GDM1 (cell line): ENCODE data around the gene SLC22A3.
"Not testable (repeated sequence)": the region's sequence is repeated elsewhere in the genome, so short reads cannot be mapped to it uniquely, and the experiment has no call there.

ENCODE experiments used
- DNase-seq: peaks from one replicate; lab custom pipeline; 2025; lab: John Stamatoyannopoulos, UW

Gene SLC22A3

DNA sequence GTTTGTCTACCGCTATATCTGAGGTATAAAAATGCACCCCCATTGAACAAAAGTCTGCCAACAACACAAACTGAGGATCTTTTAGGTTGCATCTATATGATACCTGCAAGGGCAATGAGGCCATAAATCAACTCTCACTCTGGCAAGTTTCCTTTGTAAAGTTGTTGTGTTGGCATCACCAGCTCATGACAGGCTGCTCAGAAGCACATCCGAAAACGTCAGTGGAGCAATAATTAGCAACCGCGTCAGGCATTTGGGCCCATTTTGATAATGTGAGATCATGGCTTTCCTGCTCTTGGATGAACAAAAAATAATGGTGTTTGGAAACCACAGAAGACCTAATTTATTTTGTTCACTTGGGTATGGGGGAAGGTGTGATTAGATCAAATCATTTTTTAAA, 12.0 kb upstream of the SLC22A3 start:
- DNase-seq = no peak

DNA sequence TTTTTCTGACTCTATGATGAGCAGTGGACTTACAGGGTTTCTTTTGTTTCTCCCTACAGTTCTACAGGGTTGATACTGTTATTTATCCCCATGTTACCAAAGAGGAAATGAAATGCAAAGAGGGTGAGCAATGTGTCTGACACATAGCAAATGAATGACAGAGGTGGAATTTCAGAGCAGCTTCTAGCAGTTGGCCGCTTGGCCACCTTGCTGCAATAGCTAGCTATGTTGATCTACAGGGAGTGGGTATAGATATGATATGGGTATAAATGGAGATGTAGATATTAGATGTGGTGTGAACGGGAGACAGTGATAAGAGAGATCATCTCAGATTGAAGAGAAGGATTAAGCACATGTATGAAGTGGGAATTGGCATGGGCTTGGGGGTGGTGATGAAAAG, 10.9 kb upstream of the SLC22A3 start:
- no peak for DNase-seq

DNA sequence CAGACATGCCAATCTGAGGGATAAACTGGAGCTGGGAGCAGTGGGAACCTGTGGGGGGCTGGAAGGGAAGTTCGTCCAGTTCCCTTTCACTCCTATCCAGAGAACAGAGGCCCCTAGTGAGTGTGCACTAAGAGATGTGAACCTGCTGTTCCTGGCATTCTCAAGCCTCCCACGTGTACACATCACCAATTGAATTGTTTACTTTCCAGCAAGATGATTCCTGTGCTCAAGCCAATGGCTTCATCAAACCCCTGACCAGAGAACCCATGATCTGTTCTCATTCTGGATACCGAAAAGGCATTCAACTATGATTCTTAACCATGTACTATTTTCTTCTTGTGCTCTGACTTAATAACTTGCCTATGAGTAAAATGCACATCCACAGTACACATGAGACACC, 10.2 kb upstream of the SLC22A3 start:
- DNase-seq = no peak

DNA sequence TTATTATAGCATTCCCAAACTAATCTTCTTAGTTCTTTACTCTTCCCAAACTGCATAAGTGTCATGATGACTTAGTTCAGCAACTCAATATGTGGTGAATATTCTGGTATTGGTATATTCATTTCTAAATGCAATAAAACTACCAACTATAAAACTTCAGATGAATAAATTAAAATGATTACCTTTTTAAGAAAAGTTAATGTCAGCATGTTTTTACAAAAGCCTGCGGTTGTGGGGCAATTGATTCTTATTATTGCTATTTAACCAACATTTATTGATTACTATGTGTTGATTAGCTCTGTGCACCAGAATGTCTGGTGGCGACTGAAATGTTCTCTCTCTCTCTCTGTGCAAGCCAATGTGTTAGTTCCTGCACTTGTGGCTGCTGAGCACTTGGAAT, 5.0 kb upstream of the SLC22A3 start:
- DNase-seq = no peak

DNA sequence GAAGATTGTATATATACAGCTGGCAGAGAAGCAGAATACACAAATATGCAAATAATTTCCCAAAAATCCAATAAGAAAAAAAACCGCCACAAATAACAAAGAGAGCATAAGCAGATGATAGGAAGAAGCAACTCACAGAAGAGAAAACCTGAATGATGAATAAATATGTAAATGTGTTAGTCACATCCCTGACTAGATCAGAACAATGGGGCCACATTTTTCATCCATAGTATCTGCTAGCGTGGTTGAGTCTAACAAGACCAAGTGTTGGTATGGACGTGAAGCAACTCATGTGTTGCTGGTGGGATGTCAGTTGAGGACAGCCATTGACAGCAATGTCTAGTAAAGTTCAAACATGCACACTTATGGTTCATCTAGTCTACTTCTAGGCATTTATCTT, 3.9 kb upstream of the SLC22A3 start:
- no peak for DNase-seq

DNA sequence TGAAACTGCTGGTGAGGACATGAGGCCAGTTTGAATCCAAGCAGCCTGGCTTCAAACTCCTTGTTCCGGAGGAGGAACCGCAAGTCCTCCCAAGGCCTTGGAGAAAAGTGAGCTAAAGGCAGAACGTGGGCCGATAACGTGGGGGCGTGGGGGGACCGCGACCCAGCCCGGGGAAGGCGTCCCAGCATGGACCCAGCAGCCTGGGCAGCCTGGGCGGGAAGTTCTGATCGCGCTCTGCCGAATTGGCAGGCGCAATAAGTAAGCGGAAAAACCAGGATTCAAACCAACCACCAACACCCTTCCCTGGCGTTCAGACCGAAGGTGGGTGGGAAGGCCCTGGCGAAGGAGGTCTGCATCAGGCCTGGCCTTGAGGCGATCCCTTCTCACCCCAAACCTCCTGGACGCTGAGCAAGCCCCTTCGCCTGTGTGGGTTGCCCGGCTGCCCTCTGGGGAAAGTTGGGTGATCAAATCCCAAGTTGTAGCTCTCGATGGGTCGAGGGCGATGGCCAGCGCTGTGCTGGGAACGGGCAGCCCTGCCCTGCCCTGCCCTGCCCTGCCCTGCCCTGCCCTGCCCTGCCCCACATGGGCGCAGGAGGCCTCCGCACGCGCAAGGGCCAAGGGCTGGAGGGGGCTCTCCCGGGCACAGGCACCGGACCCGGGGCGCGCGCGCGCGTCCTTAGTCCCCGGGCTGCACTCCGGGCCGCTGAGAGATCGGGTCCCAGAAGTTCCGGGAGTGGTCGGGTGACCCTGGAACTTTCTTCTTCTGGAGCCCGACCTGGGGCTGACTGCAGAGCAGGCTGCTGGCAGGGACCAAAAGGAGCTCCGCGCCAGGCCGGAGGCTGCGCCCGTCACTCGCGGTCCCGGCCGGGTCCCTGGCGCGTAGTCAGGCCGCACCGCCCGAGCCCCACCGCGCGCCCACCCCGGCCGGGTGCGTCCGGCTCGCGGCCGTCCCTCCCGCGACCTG, 637 bp upstream of the SLC22A3 start:
- DNase-seq = no peak

- no peak for DNase-seq
Measured at GRCh38 chr6:160349020-160349441, 853 bp downstream of the SLC22A3 start.

- no peak for DNase-seq
Measured at GRCh38 chr6:160349814-160350350, 1.7 kb downstream of the SLC22A3 start.

GRCh38 chr6:160353950-160354496, 5.8 kb downstream of the SLC22A3 start:
- no peak for DNase-seq

DNA sequence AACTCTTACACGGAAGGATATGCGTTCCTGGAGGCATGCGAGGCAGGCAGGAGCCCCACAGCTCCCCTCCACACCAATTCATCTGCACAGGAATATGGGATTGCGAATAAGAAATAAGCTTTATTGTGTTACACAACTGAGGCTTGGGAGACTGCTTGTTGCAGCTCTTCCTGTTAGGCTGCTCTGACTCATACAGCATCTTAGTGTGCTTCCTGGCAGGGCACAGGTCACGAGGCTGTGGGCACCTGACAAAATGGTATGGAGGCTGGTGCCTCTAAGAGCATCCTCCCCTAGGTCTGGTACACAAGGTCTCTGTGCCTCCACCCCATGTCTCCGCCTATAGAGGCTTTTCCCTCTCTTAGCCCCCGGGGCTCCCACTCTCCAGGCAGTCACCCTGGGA, 6.8 kb downstream of the SLC22A3 start:
- no peak for DNase-seq

- no peak for DNase-seq
Measured at GRCh38 chr6:160356074-160356744, 8.0 kb downstream of the SLC22A3 start.

- DNase-seq = no peak
Measured at GRCh38 chr6:160357088-160357487, 8.9 kb downstream of the SLC22A3 start.

GRCh38 chr6:160358225-160359119, 10.3 kb downstream of the SLC22A3 start:
- DNase-seq = no peak

GRCh38 chr6:160360955-160361354, 12.8 kb downstream of the SLC22A3 start:
- DNase-seq = no peak

GRCh38 chr6:160362556-160362955, 14.4 kb downstream of the SLC22A3 start:
- no peak for DNase-seq

DNA sequence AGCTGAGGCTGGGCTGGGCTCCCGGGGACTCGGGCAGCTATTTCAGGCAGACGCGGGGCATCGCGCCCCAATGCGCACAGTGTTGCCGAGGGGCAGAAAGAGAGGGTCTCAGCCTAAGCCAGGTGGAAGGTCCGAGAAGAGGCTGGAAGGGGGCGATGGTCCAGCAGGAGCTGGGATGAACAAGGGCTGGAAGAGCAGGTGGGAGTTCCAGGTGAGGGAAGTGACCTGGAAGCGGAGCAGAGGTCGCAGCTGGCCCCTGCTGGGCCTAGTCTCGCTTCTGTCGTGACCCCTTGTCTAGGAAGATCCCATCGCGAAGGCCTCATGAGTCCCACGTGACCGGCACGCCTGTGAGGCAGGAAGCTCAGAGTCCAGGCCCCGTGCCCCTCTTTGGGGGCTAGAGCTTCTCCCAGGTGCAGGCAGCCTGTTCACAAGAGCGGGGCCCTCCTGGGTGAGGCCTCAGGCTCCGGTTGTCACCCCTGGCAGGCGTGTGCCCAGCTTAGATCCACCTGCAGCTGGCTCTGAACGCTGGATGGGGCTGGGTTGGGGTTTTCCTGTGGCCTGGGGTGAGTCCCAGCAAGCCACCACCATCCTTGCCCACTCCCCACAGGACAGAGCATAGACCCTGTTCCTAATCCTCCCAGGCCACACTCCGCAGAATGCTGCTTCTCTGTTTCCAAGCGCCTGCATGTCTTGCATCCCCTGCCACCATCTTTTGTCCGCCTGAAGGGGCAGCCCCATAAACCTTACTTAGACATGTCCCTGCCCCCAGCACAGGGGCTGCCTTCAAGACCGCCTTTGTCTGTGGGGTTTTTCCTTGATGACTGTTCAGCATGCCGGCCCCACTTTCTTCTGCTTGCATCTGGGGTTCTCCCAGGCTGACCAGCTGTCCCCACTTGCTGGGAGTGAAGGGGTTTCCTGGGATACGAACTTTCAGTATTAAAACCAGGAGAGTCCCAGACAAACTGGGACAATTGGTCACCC, 15.1 kb downstream of the SLC22A3 start:
- DNase-seq = no peak

- no peak for DNase-seq
Measured at GRCh38 chr6:160365117-160365516, 16.9 kb downstream of the SLC22A3 start.

DNA sequence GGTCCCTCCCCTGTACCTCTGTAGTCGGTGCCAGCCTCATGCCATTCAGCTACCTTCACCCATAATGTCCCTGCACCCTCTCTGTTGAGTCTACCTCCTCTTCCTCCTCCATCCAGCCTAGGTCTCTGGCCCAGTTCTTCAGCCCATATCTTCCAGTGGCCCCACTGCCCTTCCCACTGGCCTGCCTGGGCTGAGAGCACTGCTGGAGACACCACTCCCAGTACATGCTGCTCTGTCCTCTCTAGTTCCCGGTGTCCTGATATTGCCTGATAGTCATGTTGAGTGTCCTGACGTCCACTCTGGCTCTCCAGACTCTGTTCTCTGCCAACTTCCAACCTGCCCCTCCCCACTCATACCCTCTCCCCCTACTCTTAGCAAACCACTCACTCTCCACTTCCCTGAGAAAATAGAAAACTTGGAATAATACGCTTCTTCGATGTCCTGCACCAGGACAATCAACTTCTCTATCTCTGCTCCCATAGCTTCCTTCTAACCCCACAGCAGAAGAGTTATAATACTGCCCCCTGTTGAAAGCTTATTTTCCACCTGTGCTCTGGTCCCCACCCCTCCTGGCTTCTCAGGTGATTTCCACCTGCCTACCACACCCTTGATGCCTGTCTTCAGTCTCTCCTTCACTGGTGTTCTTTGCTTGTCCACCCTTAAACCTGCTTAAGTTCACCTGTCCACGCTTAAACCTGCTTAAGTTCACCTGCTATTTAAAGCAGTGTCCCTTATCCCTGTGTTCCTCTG, 19.8 kb downstream of the SLC22A3 start:
- DNase-seq = no peak

DNA sequence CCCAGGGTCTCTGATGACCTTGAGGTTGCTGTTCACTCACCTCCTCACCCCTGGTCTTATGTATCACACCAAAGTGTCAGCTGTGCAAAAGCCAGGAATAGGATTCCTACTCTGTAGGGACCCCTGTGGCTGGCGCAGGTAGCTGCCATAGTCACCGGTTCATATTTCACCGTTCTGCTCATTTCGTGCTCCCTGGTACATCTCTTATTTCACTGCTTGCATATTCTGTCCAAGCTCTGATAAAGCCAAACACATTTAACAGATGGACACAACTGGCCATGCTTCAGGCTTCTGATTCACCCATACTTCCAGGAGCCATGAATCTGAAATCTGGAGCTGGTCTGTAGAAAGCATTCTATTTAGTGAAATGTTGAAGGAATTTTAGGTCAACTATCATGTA, 20.5 kb downstream of the SLC22A3 start:
- DNase-seq = no peak

GRCh38 chr6:160373601-160374000, 25.4 kb downstream of the SLC22A3 start:
- not testable (repeated sequence) for DNase-seq
